Omental fat pad (tissue), 4 donors: ENCODE measurements around the gene EIF4G3. TPM values are rescaled to one million over a fixed set of nuclear protein-coding genes. Genes with fewer than 3 reads are reported as not detected.

Experiments
- ATAC-seq: fragments of 150-250 bp; one replicate; pipeline ENCODE4 v1.9.1; 2016; ENCODE audit warnings: mild to moderate bottlenecking, moderate library complexity; ENCODE audit not compliant: low FRiP score
- DNase-seq: peaks from one replicate; pipeline ENCODE4 v3.0.0-alpha.2; 2019; ENCODE audit warnings: low spot score
- CTCF ChIP-seq, 3 donors: fragments of 450-650 bp; IDR thresholded peaks; one replicate each; pipeline ENCODE4 v1.5.1; 2016 to 2017; ENCODE audit warnings: antibody characterized with exemption in 3 of 3, mild to moderate bottlenecking in 3 of 3, moderate library complexity in 2 of 3
- total RNA-seq, 4 donors: library from RNA; depleted of rRNA; stranded (reverse); fragments of >200 nt; gene quantifications; one replicate each; pipeline ENCODE4 v1.1.0, GENCODE V29; 2016

The EIF4G3 gene
- total RNA-seq, 4 donors from 2014 or later = 50.2 to 69.5 (median 51.8) TPM

- no peak for TF ChIP-seq CTCF (IDR thresholded peaks at IDR 0.05)
- ATAC-seq (no peak), DNase-seq (no peak)
Measured at GRCh38 chr1:20980051-20980450, 196.6 kb downstream of the EIF4G3 start.

DNA sequence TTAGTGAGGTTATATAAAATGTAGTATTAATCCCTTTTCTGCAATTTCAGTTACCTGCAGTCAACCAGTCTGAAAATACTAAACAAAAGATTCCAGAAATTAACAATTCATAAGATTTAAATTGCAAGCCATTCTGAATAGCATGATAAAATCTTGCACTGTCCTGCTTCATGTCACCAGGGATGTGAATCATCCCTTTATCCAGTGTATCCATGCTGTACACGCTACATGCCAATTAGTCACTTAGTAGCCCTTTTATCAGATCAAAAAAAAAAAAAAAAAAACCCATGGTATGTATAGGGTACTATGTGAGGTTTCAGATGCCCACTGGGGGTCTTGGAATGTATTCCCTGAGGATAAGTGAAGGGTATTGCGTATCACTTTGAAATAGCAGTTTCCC, 198.3 kb downstream of the EIF4G3 start:
- DNase-seq (no peak), ATAC-seq (no peak)
- TF ChIP-seq CTCF (IDR thresholded peaks at IDR 0.05) = no peak

DNA sequence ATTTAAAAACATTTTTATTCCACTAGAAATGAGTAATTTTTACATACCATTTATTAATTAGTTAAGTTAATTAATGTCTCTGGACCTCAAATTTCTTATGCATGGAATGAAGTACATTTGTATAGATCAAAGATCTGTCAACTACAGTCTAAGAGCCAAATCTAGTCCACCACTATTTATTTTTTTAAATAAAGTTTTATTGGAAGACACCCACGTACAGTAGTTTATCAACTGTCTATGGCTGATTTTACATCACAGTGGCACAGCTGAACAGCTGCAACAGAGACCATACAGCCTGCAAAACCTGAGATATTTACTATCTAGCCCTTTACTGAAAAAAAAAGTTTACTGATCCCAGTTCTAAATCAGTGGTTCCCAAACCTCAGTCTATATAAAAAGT, 201.0 kb downstream of the EIF4G3 start:
- ATAC-seq (no peak), DNase-seq (no peak)
- TF ChIP-seq CTCF (IDR thresholded peaks at IDR 0.05) = no peak

GRCh38 chr1:20974951-20975350, 201.7 kb downstream of the EIF4G3 start:
- ATAC-seq (no peak), DNase-seq (no peak)
- no peak for TF ChIP-seq CTCF (IDR thresholded peaks at IDR 0.05)

DNA sequence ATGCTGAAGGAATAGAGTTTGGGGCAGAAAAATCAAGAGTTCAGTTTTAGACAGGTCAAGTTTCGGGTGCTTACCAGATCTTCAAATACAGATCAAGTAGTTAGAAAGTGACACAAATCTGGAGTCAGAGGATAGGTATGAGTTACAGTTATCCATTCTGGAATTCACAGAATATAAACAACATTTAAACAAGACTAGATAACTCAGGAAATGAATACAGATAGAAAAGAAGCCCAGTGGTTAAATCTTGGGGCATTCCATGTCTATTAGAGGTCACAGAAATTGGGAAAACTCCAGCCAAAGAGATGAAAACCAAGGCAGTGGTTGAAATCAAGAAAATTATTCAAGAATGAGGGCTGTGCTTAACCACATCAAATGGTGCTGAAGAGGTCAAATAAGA, 202.6 kb downstream of the EIF4G3 start:
- DNase-seq = no peak
- no peak for ATAC-seq
- TF ChIP-seq CTCF (IDR thresholded peaks at IDR 0.05) = no peak

GRCh38 chr1:20972855-20973254, 203.8 kb downstream of the EIF4G3 start:
- TF ChIP-seq CTCF (IDR thresholded peaks at IDR 0.05) = no peak
- no peak for ATAC-seq
- no peak for DNase-seq

- no peak for TF ChIP-seq CTCF (IDR thresholded peaks at IDR 0.05)
- ATAC-seq (no peak), DNase-seq (no peak)
Measured at GRCh38 chr1:20964540-20965484, 211.9 kb downstream of the EIF4G3 start.
